Natural killer cell (primary cell): ENCODE data around the gene DNAH2. TPM values are rescaled to one million over a fixed set of nuclear protein-coding genes. Genes with fewer than 3 reads are reported as not detected.

Experiments
- ATAC-seq, 3 donors: fragments of 150-1000 bp in 2 of 3; fragments of 200-7000 bp in 1 of 3; cut with Tn5 transposase; 1 replicate in 1 of 3; 2 replicates in 2 of 3; pipeline ENCODE4 v1.10.0; 2021; ENCODE audit warnings: mild to moderate bottlenecking in 2 of 3, moderate library complexity in 2 of 3
- DNase-seq, 2 donors: peaks; one replicate each; pipeline versions ENCODE4 v3.0.0 to v3.0.0-alpha.2; 2013 to 2021; ENCODE audit warnings: mixed read lengths in 1 of 2
- H3K27ac ChIP-seq: one replicate; pipeline ENCODE4 v1.5.1; 2013; ENCODE audit warnings: mild to moderate bottlenecking, low read length
- H3K27me3 ChIP-seq: one replicate; pipeline ENCODE4 v1.6.1; 2013; ENCODE audit warnings: low read length; ENCODE audit not compliant: control insufficient read depth, insufficient read depth
- H3K36me3 ChIP-seq: one replicate; pipeline ENCODE4 v1.6.1; 2013; ENCODE audit warnings: low read length; ENCODE audit not compliant: control insufficient read depth, insufficient read depth
- H3K4me1 ChIP-seq: one replicate; pipeline ENCODE4 v1.6.1; 2013; ENCODE audit warnings: low read length; ENCODE audit not compliant: control insufficient read depth, insufficient read depth
- H3K4me3 ChIP-seq: one replicate; pipeline ENCODE4 v1.5.1; 2013; ENCODE audit warnings: low read length
- H3K9me3 ChIP-seq: one replicate; pipeline ENCODE4 v1.6.1; 2013; ENCODE audit warnings: low read length; ENCODE audit not compliant: control insufficient read depth, insufficient read depth
- H3K27ac Mint-ChIP-seq, 2 donors: one replicate each; pipeline ENCODE4 v1.8.0; 2022; ENCODE audit warnings: mild to moderate bottlenecking in 2 of 2, mixed read lengths in 2 of 2, moderate library complexity in 1 of 2
- H3K27me3 Mint-ChIP-seq, 2 donors: one replicate each; pipeline ENCODE4 v1.8.0; 2022; ENCODE audit warnings: low read depth in 2 of 2, mixed read lengths in 2 of 2
- H3K36me3 Mint-ChIP-seq: one replicate; pipeline ENCODE4 v1.8.0; 2022; ENCODE audit warnings: mixed read lengths
- H3K4me1 Mint-ChIP-seq, 2 donors: one replicate each; pipeline ENCODE4 v1.8.0; 2022; ENCODE audit warnings: mixed read lengths in 2 of 2
- H3K4me3 Mint-ChIP-seq: one replicate; pipeline ENCODE4 v1.8.0; 2022; ENCODE audit warnings: mild to moderate bottlenecking, moderate library complexity, mixed read lengths
- H3K9me3 Mint-ChIP-seq, 2 donors: one replicate each; pipeline ENCODE4 v1.8.0; 2022; ENCODE audit warnings: mixed read lengths in 2 of 2
- CTCF ChIP-seq: fragments of 200-600 bp; IDR thresholded peaks from one replicate; pipeline ENCODE4 v1.8.0; 2022; ENCODE audit warnings: antibody characterized with exemption
- WGBS: methylation state at CpG from one replicate; pipeline ENCODE4 v1.1.7; 2013; ENCODE audit warnings: missing lambda C conversion rate; ENCODE audit not compliant: insufficient coverage; 5-methylcytosine and 5-hydroxymethylcytosine counted together
- intact Hi-C: fragments of 100-400 bp; cut with micrococcal nuclease; formaldehyde crosslinking; loops from one replicate; pipeline ENCODE4 v1.14.2; 2022
- total RNA-seq, 4 donors: library from RNA; stranded (reverse); fragments of 120-200 nt in 1 of 4; gene quantifications; one replicate each; pipeline versions ENCODE4 v1.2.3 to v1.2.4, GENCODE V29; 2013 to 2022

The DNAH2 gene
- total RNA-seq, 3 donors from 2014 or later (not counting 1 experiment from before 2014, with no cell fraction given), result 0.05 to 0.07 TPM; not detected in 1

DNA sequence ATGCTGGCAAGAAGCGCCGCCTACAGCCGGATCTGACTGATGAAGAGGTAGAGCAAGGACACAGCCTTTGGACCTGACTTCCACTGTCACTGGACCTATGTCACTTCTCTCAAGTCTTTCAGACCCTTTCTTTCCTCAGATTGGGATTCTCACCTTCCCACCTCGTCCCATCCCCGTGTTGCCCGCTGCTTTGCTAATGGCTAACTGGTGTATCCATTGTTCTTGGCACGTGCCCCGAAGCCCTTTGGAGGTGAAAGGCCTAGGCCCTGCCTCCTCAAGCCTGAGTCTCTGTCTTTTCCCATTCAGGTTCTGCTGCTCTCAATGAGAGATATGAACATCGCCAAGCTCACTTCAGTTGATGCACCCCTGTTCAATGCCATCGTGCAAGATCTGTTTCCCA, 63.2 kb downstream of the DNAH2 start:
- no peak for ATAC-seq
- no peak overlapping the region for H3K27ac Mint-ChIP-seq
- peaks cover 0 to 11% of the 10 kb centered on the region in 2 donors for H3K27me3 Mint-ChIP-seq
- H3K4me1 Mint-ChIP-seq, result no peaks in the 10 kb centered on the region
- no peaks in the 10 kb centered on the region for H3K9me3 Mint-ChIP-seq
- Histone ChIP-seq H3K36me3 (no peaks in the 10 kb centered on the region), H3K4me3 (no peak overlapping the region), H3K27ac (no peak overlapping the region), H3K27me3 (no peaks in the 10 kb centered on the region), H3K4me1 (no peaks in the 10 kb centered on the region), H3K9me3 (no peaks in the 10 kb centered on the region)
- DNase-seq, result no peak
- TF ChIP-seq CTCF, result no peak
- 93% methylated on average over 10 of the region's 10 CpGs for WGBS
- H3K4me3 Mint-ChIP-seq, result no peak overlapping the region
- H3K36me3 Mint-ChIP-seq, result no peaks in the 10 kb centered on the region
- intact Hi-C loops, result no loop called here

DNA sequence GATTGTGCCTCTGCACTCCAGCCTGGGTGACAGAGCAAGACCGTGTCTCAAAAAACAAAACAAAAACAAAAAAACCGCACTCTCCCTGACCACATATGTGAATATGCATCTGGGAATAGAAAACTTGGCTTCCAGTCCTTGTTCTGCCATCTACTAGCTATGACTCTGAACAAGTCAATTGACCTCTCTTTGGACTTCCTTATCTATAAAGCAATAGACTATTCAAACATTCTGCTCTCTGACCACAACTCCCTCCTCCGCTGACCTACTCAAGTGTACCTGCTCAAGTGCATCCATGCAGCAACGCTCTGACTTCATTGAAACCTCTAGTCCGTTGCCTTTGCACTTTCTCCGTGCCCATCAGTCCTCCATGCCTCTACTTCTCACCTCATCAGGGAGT, 63.9 kb downstream of the DNAH2 start:
- intact Hi-C loops, result no loop called here
- Histone ChIP-seq H3K36me3 (no peaks in the 10 kb centered on the region), H3K27ac (no peak overlapping the region), H3K4me3 (no peak overlapping the region), H3K27me3 (no peaks in the 10 kb centered on the region), H3K9me3 (no peaks in the 10 kb centered on the region), H3K4me1 (no peaks in the 10 kb centered on the region)
- no peak for DNase-seq
- Mint-ChIP-seq H3K27me3 (peaks cover 0 to 9% of the 10 kb centered on the region in 2 donors), H3K27ac (no peak overlapping the region), H3K36me3 (no peaks in the 10 kb centered on the region), H3K4me3 (no peak overlapping the region), H3K4me1 (no peaks in the 10 kb centered on the region), H3K9me3 (no peaks in the 10 kb centered on the region)
- no peak for TF ChIP-seq CTCF
- ATAC-seq, result no peak
- 78% methylated on average over 6 of the region's 6 CpGs for WGBS

GRCh38 chr17:7782240-7782639, 64.7 kb downstream of the DNAH2 start:
- whole genome bisulfite sequencing, result 20% methylated on average over 2 of the region's 2 CpGs
- Histone ChIP-seq H3K4me1 (no peaks in the 10 kb centered on the region), H3K4me3 (no peak overlapping the region), H3K27me3 (no peaks in the 10 kb centered on the region), H3K9me3 (no peaks in the 10 kb centered on the region), H3K36me3 (no peaks in the 10 kb centered on the region), H3K27ac (no peak overlapping the region)
- DNase-seq (no peak), ATAC-seq (no peak)
- no peaks in the 10 kb centered on the region for H3K4me1 Mint-ChIP-seq
- intact Hi-C loops, result no loop called here
- no peak overlapping the region for H3K27ac Mint-ChIP-seq
- H3K27me3 Mint-ChIP-seq, result peaks cover 0 to 9% of the 10 kb centered on the region in 2 donors
- H3K36me3 Mint-ChIP-seq, result no peaks in the 10 kb centered on the region
- H3K9me3 Mint-ChIP-seq, result no peaks in the 10 kb centered on the region
- no peak for TF ChIP-seq CTCF
- no peak overlapping the region for H3K4me3 Mint-ChIP-seq

DNA sequence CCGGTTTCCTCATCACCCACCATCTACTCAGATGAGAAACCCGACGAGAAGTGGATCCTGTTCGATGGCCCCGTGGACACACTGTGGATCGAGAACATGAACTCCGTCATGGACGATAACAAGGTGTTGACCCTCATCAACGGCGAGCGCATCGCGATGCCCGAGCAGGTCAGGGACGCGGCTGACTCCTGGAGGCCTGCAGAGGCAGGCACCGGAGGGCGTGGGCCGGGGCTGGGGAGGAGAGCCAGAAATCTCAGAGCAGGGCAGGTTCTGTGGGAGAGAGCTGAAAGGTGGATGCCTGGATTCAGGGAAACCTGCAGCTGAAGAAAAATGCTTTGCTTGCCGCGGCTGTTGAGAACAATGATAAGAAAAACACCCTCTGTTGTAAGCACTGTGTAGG, 69.3 kb downstream of the DNAH2 start:
- Mint-ChIP-seq H3K27ac (no peak overlapping the region), H3K4me3 (no peak overlapping the region), H3K4me1 (no peaks in the 10 kb centered on the region), H3K27me3 (peaks cover 0 to 9% of the 10 kb centered on the region in 2 donors), H3K9me3 (no peaks in the 10 kb centered on the region), H3K36me3 (no peaks in the 10 kb centered on the region)
- WGBS, result 91% methylated on average over 21 of the region's 21 CpGs
- no peaks in the 10 kb centered on the region for H3K27me3 ChIP-seq
- H3K4me1 ChIP-seq, result no peaks in the 10 kb centered on the region
- H3K4me3 ChIP-seq, result no peak overlapping the region
- H3K9me3 ChIP-seq, result no peaks in the 10 kb centered on the region
- no peak overlapping the region for H3K27ac ChIP-seq
- H3K36me3 ChIP-seq, result no peaks in the 10 kb centered on the region
- DNase-seq (no peak), ATAC-seq (no peak)
- intact Hi-C loops, result no loop called here
- TF ChIP-seq CTCF, result no peak
